ENCODE data around the gene HES6. TPM values are rescaled to one million over a fixed set of nuclear protein-coding genes. Genes with fewer than 3 reads are reported as not detected.

HES6 gene, protein sequence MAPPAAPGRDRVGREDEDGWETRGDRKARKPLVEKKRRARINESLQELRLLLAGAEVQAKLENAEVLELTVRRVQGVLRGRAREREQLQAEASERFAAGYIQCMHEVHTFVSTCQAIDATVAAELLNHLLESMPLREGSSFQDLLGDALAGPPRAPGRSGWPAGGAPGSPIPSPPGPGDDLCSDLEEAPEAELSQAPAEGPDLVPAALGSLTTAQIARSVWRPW
- polyA plus RNA-seq (ENCODE audit: insufficient read length in 4 of 4) = 10 to 100 TPM in 1 of 4 donors, 1 to 10 TPM in 3; 4.6 to 10.3 (median 5.2) TPM

DNA sequence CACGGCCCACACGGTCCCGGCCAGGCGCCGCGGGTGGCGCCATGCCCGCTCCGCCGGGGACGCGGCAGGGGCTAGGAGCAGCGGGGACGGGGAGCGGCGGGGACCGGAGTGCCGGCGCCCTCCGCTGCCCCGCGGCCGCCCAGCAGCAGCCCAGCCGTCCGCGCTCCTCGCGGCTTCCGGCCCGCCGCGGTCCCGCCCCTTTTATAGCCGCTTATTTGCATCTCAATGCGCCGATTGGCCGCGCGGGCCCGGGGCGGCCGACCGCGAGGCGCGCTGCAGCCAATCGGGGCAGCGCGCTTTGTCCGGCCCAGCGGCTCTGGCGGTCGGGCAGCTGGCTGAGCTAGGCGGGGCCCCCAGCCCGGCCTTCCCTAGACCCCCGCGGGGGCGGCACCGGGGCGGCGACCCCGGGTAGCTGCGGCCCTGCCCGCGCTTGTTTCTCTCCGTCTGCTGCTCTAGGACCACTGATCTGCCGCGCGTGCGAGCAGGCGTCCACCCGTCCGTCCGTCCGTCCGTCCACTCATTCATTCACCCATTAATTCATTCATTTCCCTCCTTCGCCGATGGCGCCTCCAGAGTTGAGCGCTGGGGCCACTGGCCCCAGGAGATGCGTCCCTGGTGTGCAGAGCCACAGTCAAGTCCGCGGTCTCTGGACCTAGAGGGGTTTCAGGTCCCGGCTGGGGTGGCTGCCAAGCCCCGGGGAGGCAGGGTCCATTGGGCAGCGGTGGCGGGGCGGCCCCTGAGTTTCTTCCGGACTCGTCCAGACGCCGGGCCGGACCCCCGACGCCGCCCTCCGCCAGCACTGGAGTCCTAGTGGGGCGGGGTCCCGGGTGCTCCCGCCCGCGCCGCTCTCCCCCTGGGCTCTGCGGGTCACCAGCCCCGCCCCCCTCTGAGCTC lies at the start of gene HES6:
Gene HES6, minus strand, starts transcription at position 176 of the 894 bp plus-strand sequence. Its CDS starts 133 bp downstream, at position 43.
- peak; percentile 71 to 86 (median 81) for DNase-seq (ENCODE audit: low read depth in 4 of 4, low spot score in 3 of 4)

DNA sequence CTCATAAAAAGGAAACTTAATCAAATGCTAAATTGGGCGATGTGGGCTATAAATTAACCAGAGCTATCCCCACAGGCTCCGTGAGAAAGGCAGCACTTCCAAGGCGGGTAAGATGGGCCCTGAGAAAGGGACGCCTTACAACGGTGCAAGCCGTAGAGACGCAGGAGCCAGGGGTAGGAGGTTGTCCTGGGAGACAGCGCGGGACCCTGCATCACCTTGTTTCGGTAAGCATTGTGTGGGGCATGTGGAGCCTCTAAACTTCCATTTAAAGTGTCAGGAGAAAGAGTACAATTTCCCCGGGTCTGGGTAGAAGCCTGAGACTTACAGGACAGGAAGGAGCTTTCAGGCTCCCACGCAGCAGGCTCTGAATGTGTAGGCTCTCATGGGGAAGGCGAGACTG lies 49.7 kb upstream of the HES6 start:
- DNase-seq (ENCODE audit: low read depth in 4 of 4, low spot score in 3 of 4) = no peak

DNA sequence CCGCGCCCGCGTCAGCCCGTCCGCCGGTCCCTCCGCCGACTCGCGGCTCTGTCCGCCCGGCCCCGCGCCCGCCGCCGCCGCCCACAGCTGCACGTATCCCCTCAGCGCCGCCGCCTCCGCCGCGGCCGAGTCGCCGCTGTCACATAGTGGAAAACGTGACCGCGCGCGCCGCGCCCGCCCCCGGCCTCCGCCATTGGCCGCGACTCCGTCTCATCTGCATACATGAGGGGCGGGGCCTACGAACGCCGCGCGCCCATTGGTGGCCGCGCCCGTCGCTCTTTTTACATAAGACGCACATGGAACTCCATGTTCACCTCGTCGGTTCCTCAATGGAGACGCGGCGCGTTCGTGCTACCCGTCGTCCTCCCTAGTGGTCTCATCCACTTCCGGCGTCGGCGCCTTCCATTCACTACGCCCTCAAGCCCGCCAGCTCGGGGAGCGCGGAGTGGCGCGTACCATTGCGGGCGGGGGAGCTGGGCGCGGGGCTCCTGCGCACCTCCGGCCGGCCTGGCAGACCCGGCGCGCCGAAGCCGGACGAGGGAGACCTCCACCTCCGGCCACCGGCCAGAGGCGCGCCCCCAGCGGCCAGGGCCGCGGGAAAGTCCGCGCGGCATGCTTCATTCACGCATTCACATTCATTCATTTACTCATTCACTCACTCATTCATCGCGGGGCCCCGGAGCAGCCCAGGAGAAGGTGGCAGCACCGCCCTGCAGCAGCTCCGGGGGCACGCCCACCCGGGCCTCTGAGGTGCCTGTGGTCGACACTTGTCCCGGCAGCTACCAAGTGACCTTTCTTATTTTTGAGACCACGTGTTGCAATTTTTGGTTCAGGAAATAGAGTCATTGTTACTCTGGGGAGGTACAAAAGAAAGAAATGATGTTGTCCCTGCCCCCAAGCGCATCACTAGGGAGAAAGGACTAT lies 49.1 kb upstream of the HES6 start:
- peak; percentile 96 to 98 (median 96) for DNase-seq (ENCODE audit: low read depth in 4 of 4, low spot score in 3 of 4)

DNA sequence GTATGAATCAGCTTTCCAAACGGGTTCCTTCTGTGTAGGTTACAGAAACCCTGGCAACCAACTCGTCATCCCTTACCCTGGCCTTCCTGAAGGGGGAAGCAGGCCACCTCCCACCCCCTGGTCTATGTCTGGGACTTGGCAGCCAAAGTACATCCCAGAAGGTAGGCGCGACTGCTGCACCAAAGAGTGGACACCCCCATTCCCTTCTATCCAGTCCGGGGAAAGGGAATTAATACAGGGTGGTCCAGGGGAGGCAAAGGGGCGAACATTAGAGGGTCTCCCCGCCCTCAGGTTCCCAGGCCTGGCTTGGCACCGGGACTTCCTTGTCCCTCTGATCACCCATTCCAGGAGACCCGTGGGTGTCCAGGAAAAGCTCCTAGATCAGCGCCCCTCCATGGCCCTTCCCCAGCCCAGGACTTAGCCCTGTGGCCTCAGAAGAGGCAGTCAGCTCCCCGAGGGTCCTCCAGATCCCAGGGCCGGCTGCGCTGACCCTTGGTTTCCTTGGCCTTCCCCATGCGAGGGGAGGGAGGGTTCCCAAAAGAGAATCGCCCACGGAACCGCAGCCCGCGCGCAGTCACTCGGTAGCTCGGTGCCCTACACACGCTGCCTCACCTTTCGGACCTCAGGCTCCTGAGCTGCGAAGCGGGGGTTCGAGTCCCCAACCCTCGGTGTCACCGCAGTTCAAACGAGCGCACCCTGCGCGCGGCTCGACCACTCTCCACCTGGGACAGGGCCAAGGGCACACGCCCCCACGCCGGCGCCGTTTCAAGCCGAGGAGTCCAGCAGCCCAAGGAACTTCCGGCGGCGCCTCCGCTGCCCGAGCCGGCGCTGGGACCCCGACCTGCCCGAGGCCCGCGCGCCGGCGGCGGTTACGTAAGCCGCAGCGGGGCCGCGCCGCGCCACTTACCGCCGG lies 48.2 kb upstream of the HES6 start, which contains the start of gene PER2:
Gene PER2, minus strand, starts transcription at position 874 of the 913 bp plus-strand sequence. CDS start 10,674 bp downstream, outside the sequence.
- DNase-seq (ENCODE audit: low read depth in 4 of 4, low spot score in 3 of 4) = peak in 1 of 4 donors; percentile 38

DNA sequence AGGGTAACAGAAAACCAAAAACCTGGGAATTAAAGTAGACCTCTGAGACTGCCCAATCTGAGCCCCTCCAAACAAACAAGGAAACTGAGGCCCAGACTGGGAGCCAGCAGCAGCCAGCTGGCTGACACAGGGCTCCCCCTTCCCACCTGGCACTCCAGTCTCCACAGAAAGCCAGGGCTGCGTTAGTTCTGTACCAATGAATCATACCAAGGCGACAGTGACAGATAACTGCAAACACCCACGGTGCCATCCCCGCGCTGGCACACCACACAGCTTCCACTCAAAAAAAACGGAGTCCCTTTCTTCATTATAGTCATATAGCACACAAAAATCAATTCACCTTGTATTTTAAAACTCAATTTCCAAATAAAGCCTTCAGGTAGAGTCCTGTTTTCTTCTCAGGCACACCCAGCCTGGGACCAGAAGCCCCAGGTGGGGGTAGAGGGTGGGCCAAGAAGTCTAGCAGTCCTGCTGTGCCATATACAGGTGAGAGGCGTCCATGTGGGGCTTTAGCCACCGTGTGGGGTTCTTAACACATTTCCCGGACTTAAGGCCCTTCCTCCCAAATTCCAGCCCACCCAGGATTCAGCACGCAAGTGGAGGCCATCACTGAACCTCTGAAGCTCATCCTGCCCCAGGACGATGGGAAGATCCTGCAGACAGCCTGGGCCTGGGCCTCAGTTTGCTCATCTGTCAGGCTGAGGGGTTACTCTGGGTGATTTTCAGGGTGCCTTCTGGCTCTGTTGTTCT lies 47.3 kb upstream of the HES6 start:
- no peak for DNase-seq (ENCODE audit: low read depth in 4 of 4, low spot score in 3 of 4)

DNA sequence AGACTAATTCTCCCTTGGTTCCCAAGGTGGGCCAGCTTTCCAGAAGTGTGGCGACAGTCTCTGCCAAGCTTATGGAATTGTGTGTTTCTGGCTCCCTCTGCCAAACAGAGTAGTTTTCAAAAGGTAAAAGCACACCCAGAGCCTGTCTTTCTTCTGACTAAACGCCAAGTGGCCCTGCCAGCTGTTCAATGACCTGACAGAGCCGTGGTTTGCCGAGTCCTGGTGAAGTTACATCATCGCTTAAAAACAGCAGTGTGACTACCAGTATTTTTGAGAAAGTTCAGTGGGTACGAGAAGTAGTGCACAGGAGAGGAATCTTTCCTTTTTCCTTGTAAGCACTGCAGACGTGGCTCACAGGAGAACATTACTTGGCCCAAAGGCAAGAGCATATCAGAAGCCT lies 46.7 kb upstream of the HES6 start:
- DNase-seq (ENCODE audit: low read depth in 4 of 4, low spot score in 3 of 4) = no peak

DNA sequence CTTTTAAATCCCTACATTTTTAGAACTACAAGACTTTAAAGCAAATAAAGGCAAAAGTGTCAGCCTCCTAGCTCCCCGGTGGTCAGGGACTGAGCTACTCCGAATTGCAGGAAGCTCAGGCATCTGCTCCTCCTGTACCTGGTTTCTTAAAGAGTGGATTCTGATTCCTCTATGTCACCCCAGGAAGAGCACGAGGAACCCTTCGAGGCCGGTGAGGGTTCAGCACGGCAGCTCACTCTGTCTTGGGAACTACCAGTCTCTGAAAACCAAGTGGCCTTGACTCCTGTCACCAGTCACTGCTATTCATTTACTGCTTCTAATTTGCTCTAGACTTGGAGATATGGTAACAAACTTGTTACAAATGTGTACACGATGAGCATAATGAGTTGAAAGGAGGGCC lies 46.3 kb upstream of the HES6 start:
- no peak for DNase-seq (ENCODE audit: low read depth in 4 of 4, low spot score in 3 of 4)

DNA sequence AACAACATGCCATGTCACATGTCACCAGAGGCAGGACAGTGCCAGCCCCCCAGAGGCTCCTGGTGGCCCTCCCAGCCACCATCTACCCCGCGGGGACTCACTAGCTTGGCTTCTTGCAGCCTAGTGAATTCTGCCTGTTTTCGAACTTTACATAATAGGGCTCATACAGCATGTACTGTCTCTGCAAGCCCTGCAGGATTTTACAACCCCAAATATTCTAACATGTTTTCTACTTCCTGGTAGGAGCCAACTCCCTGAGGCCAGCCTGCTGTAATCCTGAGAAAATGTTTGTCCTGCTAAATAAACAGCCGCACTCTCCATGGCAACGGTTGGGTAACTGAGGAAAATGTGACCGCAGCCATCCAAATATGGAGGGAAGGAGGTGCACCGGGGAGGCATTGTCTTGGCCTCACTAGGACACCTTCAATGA lies 45.8 kb upstream of the HES6 start:
- DNase-seq (ENCODE audit: low read depth in 4 of 4, low spot score in 3 of 4) = no peak

DNA sequence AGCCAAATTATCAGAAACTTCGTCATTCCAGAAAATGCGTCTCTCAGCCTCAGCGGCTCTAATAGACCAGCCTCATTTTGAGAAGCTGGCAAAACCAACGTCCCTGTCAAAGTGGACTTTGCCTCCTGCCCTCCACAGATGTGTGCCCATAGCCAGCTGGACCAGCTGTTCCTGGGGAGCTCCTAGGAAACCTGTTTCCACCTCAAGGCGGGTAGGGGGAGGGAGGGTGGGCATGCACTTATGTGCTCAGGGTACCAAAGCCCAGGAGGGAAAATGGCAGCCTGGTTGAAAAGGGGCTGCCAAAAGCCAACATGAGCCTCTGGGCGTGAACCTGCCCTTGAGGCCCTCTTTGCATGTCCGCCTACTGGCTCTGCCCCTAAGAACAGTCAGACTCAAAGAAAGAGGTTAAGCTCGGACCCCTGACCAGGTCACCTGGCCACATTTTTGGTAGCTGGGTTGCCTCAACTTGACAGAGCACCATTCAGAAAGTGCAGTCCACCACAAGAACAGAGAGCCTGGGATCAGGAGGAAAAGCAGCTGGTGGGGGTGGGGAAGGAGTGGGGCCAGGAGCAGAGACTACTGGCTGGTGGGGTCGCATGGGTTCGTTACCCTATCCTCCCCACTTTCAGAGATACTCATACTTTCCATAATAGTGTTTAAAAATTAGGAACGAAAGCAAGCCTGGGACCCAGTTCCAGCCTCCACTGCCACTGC lies 45.1 kb upstream of the HES6 start:
- no peak for DNase-seq (ENCODE audit: low read depth in 4 of 4, low spot score in 3 of 4)

DNA sequence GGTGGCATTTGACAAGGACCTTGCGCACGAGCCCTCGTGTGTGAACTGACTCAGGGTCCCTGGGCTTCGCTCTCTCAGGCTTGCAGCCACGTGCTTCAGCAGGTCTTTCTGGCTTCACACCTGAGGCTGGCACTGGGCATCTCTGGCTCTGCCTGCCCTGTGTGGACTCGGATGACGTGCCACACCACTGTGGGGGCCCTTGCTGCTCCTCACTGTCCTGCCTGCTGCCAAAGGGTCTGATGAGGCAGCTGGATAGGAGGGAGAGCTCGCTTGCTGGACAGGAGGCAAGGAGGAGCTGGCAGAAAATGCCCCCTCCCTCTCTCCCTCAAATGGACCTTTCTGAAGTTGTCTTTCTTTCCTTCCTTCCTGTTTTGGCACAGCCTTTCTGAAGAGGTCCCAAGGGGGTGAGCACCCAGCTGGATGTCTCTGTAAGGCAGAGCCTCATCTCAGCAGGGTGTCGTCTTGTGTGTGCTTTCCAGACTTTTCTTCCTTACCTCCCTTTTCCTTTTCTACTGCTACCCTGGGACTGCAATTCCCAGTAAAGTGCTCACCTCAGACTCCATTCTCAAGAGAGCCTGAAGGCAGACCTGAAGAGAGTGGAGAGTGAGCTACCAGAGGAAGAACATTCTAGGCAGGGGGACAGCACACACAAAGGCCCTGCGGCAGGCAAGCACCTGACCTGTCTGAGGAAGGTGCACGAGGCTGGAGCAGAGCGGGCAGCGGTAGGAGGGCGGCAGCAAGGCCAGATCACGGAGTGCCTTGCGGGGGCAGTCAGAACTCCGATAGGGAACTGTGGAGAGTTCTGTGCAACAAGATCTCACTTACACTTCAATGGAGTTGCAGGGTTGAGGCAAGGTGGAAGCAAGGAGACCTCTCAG lies 43.3 kb upstream of the HES6 start:
- DNase-seq (ENCODE audit: low read depth in 4 of 4, low spot score in 3 of 4) = no peak

DNA sequence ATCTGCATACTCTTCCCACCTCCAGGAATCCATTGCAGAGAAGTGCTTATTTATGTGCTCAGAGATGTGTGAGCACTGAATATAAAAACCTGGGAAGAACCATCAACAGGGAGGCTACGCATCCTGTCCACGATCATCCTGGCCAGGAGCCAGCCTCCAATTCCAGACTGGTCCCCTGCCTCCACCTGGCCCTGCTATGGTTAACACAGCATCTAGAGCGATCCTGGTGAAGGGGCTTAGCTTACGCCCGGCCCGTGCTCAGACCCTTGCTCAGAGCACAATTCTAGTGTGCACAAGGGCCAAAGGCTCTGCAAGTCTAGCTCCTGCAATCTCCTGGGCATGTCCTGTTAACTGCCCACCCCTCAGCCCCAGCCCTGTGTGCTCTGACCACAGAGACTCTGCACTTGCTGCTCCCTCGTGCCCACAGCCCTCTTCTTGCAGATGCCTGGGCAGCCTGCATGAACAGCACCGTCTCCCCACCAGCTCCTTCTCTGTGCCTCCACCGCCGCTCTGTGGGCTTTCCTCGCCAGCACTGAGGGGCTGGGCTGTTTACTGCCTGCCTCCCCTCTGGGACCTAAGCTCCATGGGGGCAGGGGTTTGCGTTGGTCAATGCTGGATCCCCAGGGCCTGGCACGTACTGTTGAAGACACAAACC lies 42.1 kb upstream of the HES6 start:
- no peak for DNase-seq (ENCODE audit: low read depth in 4 of 4, low spot score in 3 of 4)

DNA sequence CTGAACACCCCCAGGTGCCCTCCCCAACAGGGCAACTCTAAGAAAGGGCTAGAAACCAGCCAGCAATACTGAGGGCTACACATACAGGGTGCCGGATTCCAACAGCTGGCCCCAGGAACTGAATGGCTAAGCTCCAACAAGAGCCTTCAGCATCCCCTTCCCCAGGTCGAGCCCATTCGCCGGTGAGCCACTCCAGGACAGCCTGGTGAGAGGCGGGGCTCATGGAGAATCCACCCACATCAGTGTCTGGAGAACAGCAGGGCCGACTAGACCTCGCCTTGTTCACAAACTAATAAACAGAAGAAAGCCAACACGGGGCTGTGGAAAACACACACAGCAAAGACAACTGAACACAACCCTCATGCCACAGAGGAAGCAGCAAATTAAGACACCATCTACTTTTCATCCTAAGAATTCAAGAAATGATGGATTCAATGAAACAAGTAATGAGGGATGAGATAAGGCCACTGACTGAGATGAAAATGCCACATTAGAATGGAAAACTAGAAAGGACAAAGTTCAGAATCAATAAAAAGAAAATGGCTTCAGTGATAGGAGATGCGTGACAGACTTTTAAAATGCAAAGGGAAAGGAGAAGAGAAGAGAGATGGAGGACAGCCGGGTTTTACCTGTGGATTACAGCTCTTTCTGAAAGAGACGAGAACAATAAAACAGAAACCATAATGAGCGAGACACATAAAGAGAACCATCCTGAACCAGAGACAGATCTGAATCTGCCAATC lies 40.4 kb upstream of the HES6 start:
- DNase-seq (ENCODE audit: low read depth in 4 of 4, low spot score in 3 of 4) = no peak

DNA sequence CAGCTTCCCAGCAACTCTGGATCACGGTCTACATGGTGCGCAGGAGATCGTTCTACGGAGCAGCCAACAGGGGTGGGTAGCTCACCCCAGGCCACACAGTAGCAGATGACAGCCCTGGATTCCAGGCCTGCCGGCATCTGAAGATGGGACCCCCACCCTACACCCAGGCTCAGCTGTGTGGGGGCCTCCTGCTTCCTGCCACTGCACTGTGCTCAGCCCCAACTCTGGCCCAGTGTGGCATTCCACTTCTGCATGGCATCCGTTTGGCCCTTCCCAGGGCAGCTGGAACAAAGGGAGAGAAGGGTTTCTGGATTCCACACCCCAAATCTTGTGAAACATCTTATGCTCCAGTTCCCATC lies 39.5 kb upstream of the HES6 start:
- DNase-seq (ENCODE audit: low read depth in 4 of 4, low spot score in 3 of 4) = no peak

DNA sequence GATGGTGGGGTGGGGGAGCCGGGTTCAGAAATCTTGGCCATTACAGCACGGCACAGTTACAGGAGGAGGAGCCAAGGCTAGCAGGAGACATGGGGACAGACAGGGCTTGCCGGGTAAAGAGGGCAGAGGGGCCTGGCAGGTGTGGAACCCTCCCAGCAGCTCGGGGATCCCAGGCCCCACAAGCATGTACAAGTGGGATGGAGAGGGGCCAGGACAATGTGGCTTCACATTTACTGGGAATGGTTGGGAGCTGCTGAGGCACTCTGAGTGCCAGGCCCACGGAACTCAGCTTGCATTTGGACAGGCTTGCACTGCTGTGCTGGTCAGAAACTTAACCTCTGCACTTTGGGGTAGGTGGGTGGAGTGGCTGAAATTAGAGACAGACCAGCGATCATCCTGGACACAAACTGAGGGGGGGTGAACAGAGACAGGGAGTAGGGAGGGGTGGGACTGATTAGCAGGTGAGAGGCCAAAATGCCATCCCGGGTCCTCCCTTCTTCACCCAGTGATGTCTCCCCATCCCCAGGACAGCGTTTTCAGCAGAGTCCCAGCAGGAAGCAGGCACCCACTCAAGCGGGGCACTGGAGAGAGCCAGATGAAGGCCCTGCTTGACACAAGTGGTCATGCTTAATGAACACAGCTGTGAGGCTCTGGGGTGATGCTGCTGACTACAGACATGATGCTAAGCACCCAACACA lies 38.9 kb upstream of the HES6 start:
- DNase-seq (ENCODE audit: low read depth in 4 of 4, low spot score in 3 of 4) = no peak

DNA sequence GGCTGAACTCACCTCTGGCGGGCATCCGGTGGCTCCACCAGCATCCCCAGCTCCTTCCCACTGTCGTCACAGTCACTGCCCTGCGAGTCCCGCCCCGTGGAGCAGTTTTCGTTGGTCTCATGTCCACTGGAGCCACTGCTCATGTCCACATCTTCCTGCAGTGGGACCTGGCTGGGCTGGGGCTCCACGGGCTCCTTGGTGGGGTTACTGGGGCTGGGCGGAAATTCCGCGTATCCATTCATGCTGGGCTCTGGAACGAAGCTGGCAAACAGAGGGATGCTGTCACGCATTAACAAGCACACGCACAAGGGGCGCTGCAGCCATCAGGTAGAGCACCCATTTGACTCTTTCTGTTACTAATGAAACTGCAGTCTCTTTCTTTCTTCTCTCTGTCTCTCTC lies 37.9 kb upstream of the HES6 start:
- DNase-seq (ENCODE audit: low read depth in 4 of 4, low spot score in 3 of 4) = no peak
